NCI-H345 treated with DMSO at 0.1 percent for 48 hours (cell line): ENCODE data around the gene MRPL39.

Experiments used
- DNase-seq: peaks from one replicate; lab custom pipeline; 2025; ENCODE audit not compliant: unreplicated experiment; lab: John Stamatoyannopoulos, UW

The MRPL39 gene

DNA sequence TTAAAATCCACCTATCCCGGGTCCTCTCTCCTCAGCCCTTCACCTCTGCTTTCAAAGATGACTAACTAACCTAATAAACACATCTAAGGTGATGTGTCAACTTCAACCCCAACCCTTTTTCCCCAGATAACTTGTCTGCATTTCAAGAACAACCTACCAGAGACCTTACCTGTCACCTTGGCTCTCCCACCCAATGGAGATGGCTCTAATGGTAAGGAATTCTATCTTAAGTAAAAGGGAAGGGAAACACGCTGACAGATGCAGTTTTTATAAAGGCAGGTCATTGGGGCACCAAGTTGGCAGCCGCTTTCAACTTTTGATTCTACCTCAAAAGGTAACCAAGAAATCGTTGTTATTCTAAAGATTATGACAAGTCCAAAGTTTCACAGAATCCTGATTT lies 37.6 kb downstream of the MRPL39 start:
- no peak for DNase-seq

DNA sequence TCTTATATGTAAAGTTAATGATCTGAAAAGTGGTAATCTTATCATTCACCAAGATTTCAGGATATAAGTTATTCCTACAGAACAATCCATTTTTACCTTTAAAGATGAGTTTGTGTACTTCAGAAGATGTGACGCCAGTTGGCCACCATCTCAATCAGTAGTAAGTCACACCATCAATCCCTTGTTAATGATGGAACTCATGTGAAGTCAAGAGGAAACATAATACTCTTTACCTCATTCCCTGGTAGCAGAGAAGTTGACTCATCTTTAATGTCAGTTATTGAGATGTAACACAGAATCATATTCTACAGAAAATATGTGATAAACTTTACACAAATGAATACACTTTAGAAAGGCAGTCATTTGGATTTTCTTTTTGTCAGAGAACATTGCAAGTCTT lies 38.2 kb downstream of the MRPL39 start:
- DNase-seq: no peak

DNA sequence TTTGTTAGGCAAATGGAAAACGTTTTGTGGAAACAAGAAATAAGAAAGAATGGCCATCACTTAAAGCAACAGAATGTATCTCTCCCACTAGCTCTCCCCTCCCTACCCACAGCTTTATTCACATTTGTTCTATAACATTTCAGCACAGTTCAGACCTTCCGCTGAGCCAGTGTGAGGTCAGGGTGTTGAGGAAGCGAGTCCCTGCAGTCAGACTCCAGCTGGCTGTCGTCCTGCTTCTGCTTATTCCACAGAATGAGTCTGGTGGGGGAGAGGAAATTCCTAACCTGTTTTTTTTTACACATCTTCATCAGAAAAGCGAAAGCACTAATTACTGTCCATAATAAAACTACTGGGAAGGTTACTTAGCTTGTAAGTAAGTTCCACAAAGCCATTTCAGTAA lies 39.0 kb downstream of the MRPL39 start:
- no peak for DNase-seq

DNA sequence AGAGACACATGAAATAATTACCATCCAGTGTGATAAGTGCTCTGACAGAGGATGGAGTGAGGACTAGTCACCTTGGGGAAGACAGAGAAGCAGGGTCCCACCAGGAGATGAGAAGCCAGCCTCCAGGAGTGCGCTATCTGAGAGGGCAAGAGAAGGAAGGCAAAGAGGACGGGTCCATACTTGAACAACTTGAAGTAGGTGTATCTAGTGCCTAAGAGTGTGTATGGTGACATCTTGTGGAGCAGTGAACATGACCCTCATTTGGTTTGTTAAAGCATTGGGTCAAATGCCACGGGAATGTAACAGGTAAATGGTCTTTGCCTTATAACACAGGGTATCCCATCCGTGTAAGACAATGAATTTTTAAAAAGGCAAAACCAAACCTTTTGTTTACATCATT lies 39.8 kb downstream of the MRPL39 start:
- no peak for DNase-seq

DNA sequence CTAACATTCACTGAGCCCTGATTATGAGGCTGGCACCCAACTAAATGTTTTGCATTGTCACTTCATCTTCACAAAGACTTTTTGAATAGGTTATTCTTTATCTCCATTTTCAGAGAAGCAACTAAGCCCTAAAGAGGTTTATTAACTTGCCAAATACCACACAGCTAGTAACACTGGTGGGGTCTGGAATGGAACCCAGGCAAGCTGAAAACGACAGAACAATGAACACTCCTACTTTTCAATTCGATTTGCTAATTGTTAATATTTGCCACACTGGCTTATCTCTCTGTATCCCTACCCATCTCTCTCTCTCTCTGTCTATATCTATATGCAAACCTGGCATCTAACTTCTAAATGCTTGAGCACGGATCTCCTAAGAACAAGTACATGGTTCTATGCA lies 40.6 kb downstream of the MRPL39 start:
- no peak for DNase-seq

DNA sequence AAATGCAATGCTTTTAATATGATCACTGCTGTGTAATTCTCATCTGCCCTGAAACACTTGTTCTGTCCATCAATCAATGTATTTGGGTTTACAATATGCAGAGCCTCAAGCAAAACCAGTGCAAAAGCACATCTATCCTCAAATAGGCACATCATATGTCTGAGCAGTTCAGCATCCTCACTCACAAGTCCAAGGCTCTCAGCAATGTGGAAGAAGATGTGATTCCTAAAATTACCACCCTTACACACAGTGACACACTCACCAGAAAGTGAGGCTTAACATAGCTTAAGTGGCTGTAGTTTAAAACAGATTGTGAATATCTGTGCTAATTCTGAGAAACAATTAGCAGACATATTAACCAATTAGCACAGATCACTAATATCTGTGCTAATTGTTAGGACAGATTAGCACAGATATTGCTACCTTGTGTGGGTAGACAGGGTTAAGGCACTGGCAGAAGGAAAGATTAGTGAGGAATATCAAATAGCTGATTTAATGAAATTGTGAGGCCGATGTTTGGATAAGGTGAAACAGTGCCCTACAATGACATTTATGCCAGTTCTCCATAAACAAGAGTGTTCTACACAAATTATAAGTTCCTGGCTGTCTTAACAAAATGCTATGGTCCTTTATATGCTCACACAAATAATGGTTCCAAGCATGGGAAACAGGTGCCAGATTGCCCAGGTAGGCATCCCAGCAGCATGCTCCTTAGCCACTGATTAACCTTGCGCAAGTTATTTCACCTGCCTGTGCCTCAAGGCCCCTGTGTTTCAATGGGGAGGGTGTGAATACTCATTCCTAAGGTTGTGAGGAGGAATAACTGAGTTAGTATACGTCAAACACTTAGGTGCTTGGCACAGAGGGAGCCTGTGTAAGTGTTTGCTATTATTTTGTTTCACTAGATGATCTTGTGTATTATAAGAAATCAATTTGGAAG lies 41.7 kb downstream of the MRPL39 start:
- no peak for DNase-seq

DNA sequence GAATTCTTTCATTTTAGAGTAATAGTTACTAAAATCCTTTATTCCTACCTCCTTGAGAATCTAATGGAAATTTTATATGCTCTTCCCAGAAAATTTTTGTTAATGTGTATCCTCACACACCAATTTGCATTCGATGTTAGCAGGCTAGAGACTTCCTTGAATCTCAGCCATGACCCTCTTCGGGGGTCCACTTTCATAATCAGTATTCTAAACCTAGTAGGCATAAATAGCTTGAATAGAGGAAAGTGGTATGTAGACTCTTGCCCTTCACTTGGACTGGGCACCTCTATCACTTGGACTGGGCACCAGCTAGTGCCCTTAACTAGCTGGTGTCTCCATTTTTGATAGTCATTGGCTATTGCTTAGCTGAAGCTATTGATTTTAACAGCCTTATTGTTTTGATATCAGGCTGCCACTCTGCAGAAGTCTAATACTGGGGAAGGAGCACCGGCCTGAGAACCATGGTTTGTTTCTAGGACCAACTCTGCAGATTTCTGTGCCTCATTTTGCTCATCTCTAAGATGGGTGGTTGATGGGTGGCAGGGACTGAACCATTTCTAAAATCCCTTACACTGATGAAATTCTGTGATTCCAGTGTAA lies 42.8 kb downstream of the MRPL39 start:
- no peak for DNase-seq

DNA sequence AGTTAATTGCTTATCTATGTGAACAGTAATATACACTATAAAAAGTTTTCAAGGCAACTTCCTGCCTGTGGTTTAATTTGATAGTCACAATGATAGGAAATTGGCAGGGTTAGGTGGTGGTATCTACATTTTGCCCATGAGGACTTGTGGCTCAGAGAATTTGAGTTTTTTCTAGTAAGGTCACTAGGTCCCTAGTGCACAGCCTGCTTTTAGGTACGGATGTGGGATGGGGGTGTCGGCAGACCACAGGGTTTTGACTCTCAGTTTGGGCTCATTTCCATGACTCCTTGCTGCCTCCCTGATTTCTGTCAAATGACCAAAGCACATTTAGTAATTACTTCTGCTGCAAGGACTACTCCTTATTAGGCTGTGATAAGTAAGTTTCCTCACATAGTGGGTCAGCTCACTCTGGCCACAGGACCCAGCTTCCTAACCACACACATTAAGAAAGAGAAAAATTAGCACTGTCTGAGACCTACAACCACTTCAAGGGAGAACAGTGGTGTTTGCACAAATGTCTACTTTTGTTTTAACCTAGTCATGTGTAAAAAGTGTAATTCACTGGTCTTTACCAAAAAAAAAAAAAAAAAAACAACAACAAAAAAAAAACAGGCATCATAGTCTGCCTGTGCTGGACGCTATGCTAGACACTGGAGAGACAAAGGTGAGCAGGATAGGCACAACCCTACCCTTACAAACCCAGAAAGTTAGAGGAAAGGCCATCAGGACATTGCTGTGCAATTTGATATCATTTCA lies 43.7 kb downstream of the MRPL39 start:
- no peak for DNase-seq

DNA sequence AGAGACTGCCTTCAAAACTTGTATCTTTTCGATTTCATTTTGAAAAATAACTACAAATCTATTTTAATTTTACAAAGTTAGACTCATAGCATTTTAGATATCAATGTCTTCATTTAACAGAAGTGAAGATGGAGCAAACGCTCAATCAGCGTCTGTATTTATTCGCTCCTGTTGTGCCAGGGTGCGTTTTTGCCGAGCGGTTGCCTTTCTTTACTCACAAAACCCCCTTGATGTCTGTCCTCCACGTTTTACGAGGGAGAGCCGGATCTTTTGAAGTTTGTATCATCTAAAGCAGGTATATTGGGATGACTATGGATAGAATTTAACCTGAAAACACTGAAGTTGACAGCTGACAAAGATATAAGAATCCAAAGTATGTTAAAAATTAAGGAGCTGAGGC lies 44.6 kb downstream of the MRPL39 start:
- no peak for DNase-seq

DNA sequence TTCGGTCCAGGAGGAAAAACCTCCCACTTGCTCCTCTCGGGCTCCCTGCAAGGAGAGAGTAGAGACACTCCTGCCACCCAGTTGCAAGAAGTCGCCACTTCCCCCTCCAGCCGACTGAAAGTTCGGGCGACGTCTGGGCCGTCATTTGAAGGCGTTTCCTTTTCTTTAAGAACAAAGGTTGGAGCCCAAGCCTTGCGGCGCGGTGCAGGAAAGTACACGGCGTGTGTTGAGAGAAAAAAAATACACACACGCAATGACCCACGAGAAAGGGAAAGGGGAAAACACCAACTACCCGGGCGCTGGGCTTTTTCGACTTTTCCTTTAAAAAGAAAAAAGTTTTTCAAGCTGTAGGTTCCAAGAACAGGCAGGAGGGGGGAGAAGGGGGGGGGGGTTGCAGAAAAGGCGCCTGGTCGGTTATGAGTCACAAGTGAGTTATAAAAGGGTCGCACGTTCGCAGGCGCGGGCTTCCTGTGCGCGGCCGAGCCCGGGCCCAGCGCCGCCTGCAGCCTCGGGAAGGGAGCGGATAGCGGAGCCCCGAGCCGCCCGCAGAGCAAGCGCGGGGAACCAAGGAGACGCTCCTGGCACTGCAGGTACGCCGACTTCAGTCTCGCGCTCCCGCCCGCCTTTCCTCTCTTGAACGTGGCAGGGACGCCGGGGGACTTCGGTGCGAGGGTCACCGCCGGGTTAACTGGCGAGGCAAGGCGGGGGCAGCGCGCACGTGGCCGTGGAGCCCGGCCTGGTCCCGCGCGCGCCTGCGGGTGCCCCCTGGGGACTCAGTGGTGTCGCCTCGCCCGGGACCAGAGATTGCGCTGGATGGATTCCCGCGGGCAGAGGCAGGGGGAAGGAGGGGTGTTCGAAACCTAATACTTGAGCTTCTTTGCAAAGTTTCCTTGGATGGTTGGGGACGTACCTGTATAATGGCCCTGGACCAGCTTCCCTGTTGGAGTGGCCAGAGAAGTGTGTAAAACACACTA lies 45.3 kb downstream of the MRPL39 start:
- no peak for DNase-seq

DNA sequence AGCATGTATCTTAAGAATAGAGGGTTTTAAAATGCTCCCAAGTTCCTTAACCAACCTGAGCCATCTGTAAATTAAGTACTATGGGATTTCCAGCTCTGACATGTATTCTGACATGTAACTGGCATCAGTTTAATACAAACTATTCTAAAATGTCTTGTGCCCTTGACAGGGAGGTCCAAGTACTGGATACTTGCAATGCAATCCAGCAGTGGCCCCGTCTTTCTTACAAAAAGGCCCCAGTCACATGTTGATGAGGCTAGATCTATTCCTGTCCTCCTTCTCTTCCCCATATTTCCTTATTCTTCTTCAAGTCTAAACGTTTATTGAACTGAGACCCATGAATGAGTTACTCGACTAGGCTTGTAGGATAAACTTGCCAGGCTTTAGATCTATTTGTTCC lies 46.4 kb downstream of the MRPL39 start:
- no peak for DNase-seq

DNA sequence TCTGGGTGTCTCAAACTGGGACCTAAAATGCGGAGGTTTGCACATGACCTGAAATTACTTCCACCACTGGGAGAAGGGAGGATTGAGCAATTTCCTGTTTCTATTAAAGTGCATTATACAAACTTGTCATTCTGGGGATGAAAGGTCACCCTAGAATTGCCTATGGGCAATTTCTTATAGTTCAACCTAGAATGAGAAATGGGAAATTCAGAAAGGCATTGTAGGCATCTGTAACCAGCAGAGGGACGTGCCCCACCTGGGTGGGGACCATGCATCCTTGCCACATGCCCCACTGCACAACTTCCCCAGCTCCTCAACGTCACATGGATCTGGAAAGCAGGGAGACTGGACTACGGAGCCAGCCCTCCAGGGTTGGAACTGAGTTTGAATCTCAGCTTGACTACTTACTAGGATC lies 47.0 kb downstream of the MRPL39 start:
- no peak for DNase-seq

DNA sequence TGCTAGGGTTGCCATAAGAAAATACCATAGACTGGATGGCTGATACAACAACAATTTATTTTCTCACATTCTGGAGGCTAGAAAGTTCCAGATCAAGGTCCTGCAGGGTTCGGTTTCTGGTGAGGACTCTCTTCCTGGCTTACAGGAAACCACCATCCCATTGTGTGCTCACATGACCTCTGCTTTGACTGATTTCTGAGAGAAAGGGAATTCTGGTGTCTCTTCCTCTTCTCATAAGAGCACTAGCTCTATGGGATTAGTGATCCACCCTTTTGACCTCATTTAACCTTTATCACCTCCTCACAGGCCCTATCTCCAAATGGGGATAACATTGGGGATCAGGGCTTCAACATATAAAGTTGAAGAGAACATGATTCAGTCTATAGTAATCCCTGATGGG lies 47.5 kb downstream of the MRPL39 start:
- DNase-seq: no peak

DNA sequence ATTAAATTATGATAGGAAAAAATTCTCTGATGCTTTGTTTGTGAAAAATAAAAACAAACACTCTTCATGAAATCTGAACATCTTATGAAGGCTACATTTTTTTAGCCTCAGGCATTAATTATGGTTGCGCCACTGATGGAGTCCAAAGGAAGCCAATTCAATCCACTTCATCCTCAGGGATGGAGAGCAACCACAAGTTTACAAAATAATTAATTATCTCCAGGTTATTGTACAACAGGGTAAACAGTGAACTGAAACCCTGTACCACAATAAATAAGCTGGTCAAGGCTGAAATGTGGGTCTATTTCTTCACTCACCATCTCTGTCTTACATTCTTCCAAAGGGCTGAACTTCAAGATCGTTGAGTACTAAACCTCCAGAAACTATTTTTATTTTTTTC lies 49.2 kb downstream of the MRPL39 start:
- no peak for DNase-seq

DNA sequence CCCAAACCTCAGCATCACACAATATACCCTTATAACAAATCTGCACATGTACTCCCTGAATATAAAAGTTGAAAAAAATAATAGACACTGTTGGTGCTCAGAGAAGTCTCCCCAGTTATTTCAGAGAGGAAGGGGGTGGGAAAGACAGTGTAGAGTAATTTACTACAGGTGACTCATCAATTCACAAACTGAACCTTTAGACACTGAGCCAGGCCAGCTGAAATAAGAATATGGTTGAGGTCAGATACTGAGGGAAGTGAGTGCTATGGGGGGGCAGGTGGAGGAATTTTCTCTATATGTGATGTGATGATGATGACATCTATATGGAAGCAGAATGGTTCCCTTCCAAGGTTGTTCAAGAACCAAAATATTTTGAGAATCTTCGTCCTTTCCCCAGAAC lies 50.1 kb downstream of the MRPL39 start:
- DNase-seq: no peak

DNA sequence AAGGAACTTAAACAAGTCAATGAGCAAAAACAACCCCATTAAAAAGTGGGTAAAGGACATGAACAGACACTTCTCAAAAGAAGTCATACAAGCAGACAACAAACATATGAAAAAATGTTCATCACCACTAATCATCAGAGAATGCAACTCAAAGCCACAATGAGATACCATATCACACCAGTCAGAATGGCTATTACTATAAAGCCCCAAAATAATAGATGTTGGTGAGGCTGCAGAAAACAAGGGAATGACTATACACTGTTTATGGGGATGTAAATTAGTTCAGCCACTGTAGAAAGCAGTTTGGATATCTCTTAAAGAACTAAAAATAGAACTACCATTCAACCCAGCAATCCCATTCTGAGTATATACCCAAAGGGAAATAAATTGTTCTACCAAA lies 51.2 kb downstream of the MRPL39 start:
- no peak for DNase-seq

DNA sequence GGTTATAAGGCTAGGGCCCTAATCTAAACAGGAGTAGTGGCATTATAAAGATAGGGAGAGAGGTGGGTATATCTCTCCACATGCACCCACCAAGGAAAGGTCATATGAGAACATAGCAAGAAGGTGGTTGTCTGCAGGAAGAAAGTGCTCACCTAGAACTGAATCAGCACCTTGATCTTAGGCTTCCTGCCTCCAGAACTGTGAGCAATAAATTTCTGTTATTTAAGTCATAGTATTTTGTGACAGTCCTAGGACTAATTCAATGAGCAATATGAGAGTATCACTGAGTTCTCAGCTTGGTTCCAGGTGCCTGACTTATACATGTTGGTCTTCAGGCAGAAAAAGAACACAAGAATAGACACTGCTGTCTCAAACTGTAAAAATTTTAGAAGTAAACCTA lies 51.8 kb downstream of the MRPL39 start:
- DNase-seq: no peak

DNA sequence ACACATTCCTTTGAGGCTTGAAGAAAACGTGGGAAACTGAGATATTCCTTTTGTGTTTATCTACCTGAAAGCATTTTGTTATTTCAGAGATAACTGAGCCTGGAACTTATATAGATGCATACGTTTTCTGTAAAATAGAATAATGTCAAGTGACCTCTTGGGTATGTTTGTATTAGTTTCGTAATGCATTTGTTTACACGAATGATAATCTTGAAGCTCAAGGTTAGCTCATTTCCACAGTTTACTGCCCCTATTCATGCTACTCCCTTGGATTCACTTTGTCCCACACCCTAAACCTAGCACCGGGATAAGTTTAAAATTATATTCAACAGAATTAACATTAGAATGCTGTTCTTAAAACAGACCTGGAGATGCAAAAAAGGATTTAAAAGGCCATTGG lies 54.4 kb downstream of the MRPL39 start:
- DNase-seq: no peak

DNA sequence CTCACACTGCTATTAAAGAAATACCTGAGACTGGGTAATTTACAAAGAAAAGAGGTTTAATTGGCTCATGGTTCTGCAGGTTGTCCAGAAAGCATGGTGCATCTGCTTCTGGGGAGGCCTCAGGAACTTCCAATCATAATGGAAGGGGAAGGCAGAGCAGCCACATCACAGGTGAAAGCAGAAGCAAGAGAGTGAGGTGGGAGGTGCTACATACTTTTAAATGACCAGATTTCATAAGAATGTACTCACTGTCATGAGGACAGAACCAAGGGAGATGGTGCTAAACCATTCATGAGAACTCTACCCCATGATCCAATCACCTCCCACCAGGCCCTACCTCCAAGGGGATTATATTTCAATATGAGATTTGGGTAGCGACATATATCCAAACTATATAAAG lies 55.7 kb downstream of the MRPL39 start:
- DNase-seq: no peak

DNA sequence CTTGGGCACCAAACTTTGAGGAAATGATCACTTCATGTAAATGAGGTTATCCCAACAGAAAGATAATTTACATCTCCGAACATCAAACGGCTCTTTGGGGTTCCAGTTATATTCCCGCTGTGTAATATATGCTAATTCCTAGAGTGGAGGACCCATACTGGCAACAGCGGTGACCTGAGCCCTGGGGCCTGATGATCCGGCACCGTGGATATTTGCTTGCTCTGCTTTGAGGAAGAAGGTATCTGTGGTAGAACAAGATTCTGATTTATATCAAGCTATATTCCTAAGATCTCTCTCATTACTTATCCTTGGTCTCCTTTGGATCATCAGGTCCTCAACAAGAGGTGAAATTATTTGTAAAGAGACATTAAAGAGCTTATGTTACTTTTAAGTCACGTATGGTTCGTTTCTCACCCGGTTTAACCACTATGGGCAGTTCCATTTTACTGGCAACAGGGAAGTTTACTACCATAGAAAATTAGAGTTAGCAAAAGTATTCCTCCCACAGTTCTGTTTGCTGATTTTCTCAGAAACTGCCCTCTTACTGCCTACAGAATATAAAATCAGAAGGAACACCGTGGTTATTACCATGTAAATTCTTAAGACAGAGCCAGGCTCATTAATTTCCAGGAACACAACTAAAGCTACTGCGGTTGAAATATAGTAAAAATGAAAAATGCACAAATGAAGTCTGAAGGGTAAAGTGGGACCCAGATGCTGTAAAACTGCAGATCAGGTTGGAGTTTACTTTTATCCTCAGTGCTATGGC lies 56.7 kb downstream of the MRPL39 start:
- DNase-seq: no peak
